Omental fat pad (tissue), 4 donors: ENCODE data around the gene PPDPF. TPM values are rescaled to one million over a fixed set of nuclear protein-coding genes. Genes with fewer than 3 reads are reported as not detected.

Experiments
- ATAC-seq: fragments of 150-250 bp; one replicate; pipeline ENCODE4 v1.9.1; 2016; ENCODE audit warnings: mild to moderate bottlenecking, moderate library complexity; ENCODE audit not compliant: low FRiP score
- DNase-seq: peaks from one replicate; pipeline ENCODE4 v3.0.0-alpha.2; 2019; ENCODE audit warnings: low spot score
- CTCF ChIP-seq, 3 donors: fragments of 450-650 bp; IDR thresholded peaks; one replicate each; pipeline ENCODE4 v1.5.1; 2016 to 2017; ENCODE audit warnings: antibody characterized with exemption in 3 of 3, mild to moderate bottlenecking in 3 of 3, moderate library complexity in 2 of 3
- total RNA-seq, 4 donors: library from RNA; depleted of rRNA; stranded (reverse); fragments of >200 nt; gene quantifications; one replicate each; pipeline ENCODE4 v1.1.0, GENCODE V29; 2016

The PPDPF gene
- 100 to 1,000 TPM in 1 of 4 donors, 10 to 100 TPM in 3; 22.2 to 108 (median 75.8) TPM for total RNA-seq

GRCh38 chr20:63520504-63520933, at the start of gene PPDPF:
Gene PPDPF, plus strand, starts transcription at chr20:63520765. Its CDS starts 544 bp downstream, at chr20:63521309.
- DNase-seq (no peak), ATAC-seq (peak; percentile 89)
- TF ChIP-seq CTCF (IDR thresholded peaks at IDR 0.05): no peak

GRCh38 chr20:63471002-63471716, 49.4 kb upstream of the PPDPF start:
- ATAC-seq (no peak), DNase-seq (no peak)
- no peak for TF ChIP-seq CTCF (IDR thresholded peaks at IDR 0.05)

GRCh38 chr20:63471717-63471980, 48.9 kb upstream of the PPDPF start:
- ATAC-seq (no peak), DNase-seq (no peak)
- no peak for TF ChIP-seq CTCF (IDR thresholded peaks at IDR 0.05)

GRCh38 chr20:63471981-63472831, 48.4 kb upstream of the PPDPF start, which contains the start of gene KCNQ2:
Gene KCNQ2, minus strand, starts transcription at chr20:63472655. Its CDS starts 192 bp downstream, at chr20:63472463.
- ATAC-seq (no peak), DNase-seq (no peak)
- no peak for TF ChIP-seq CTCF (IDR thresholded peaks at IDR 0.05)

- DNase-seq (no peak), ATAC-seq (no peak)
- no peak for TF ChIP-seq CTCF (IDR thresholded peaks at IDR 0.05)
These were observed 47.6 kb upstream of the PPDPF start for GRCh38 chr20:63472862-63473390.

GRCh38 chr20:63473555-63474449, 46.8 kb upstream of the PPDPF start:
- TF ChIP-seq CTCF (IDR thresholded peaks at IDR 0.05): no peak
- no peak for DNase-seq
- ATAC-seq: no peak
